Pancreas (tissue), 10 donors: ENCODE measurements around the gene LRP6. TPM values are rescaled to one million over a fixed set of nuclear protein-coding genes. Genes with fewer than 3 reads are reported as not detected.
"Not testable (repeated sequence)": the region's sequence is repeated elsewhere in the genome, so short reads cannot be mapped to it uniquely, and the experiment has no call there.

Experiments
- ATAC-seq, 4 donors: fragments of 200-7000 bp; cut with Tn5 transposase; one replicate each; pipeline versions ENCODE4 v1.8.0 to v1.9.1; 2020; ENCODE audit warnings: mild to moderate bottlenecking in 4 of 4, moderate library complexity in 4 of 4
- DNase-seq, 6 donors: peaks; one replicate each; pipeline ENCODE4 v3.0.0-alpha.2; 2020
- FAIRE-seq: peaks from 2 replicates; lab custom pipeline; 2012; peaks lifted over from hg19 to GRCh38; lab: Jason Lieb, UNC
- H3K27ac ChIP-seq, 4 donors: fragments of 200-600 bp; sonication (generic); 1 replicate in 3 of 4; 2 replicates in 1 of 4; pipeline versions ENCODE4 v1.5.0 to v1.8.0; 2020
- H3K27me3 ChIP-seq, 4 donors: fragments of 200-600 bp; one replicate each; pipeline ENCODE4 v1.8.0; 2021
- H3K36me3 ChIP-seq, 3 donors: fragments of 200-600 bp; sonication (generic) in 1 of 3; one replicate each; pipeline versions ENCODE4 v1.5.0 to v1.8.0; 2020 to 2021
- H3K4me1 ChIP-seq, 3 donors: fragments of 200-600 bp; one replicate each; pipeline ENCODE4 v1.8.0; 2021
- H3K4me3 ChIP-seq, 4 donors: fragments of 200-600 bp; sonication (generic) in 2 of 4; one replicate each; pipeline versions ENCODE4 v1.5.0 to v1.8.0; 2020 to 2021
- H3K9me3 ChIP-seq, 4 donors: fragments of 200-600 bp; one replicate each; pipeline ENCODE4 v1.8.0; 2021
- WGBS, 2 donors: extraction: QIAGEN DNeasy Blood & Tissue Kit; methylation state at CpG; one replicate each; pipeline ENCODE4 v1.1.7; 2013; 5-methylcytosine and 5-hydroxymethylcytosine counted together
- intact Hi-C, 3 donors: fragments of 100-400 bp; cut with DNase I; formaldehyde crosslinking; loops; one replicate each; pipeline versions ENCODE4 v1.11.1 to v1.14.2; 2022
- polyA plus RNA-seq, 2 donors: library from polyadenylated mRNA; stranded (reverse); fragments of 200-250 nt; gene quantifications; one replicate each; pipeline ENCODE4 v1.2.3, GENCODE V29; 2013
- total RNA-seq, 6 donors: library from RNA; stranded (reverse); fragmentation: NEBNext Ultra II Directional in 4 of 6; extraction: Animal tissue kit (Norgen Biotek cat#: 25700) in 4 of 6; gene quantifications; one replicate each; pipeline versions ENCODE4 v1.2.1 to v1.2.4, GENCODE V29; 2021 to 2023
- TF ChIP-seq, protein P1 (sequence below), 4 donors: fragments of 200-600 bp; sonication (generic) in 3 of 4; IDR thresholded peaks; one replicate each; pipeline versions ENCODE4 v1.5.0 to v1.8.0; 2021; ENCODE audit warnings: antibody characterized with exemption in 4 of 4
- donor health status: healthy with polysubstance abuse.
- donor health status: DM: no; HTN: no; CAD: no; lungs with moderate emphysema.
- donor health status: DM: no; HTN: no; CAD: no.
- donor health status: control.
- donor health status: control.
- donor health status: Bipolar disorder and iron deficiency.
- donor health status: DM: yes; HTN: yes; CAD: no.
- donor health status: DM: no; HTN: no; CAD: no.
- donor health status: DM: no; HTN: no; CAD: no.
- donor health status: DM: yes; HTN: yes; CAD: no.

The LRP6 gene
- total and polyA plus RNA-seq, 8 donors: 6.1 to 28.3 (median 21.2) TPM

DNA sequence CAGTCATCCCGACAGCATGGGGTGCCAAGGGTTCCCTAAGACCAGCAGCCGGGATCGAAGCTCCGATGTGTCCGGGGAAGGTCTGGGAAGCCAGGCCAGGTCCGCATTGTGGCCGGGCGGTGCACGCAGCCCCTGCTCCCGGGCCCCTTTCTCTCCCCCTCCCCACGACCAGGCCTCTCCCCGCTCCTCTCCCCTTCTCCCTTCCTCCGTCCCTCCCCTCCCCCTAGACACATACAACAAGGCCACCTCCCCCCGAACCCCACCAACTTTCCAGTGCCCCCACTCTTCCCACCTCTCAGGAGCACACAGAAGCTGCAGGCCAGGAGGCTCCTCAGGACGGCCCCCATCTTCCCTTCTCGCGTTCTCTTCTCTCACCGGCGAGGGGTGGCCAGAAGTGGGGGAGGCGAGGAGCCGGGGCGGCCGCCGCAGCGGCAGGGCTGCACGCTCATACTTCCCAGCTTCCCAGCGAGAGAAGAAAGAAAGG, 413 bp downstream of the LRP6 start:
- Histone ChIP-seq H3K9me3 (no peaks in the 10 kb centered on the region), H3K27ac (peak overlapping the region; percentile 95 to 99 (median 98)), H3K27me3 (no peaks in the 10 kb centered on the region), H3K4me1 (peaks cover 0 to 16% (median 8%) of the 10 kb centered on the region in 3 donors), H3K36me3 (no peaks in the 10 kb centered on the region), H3K4me3 (peak overlapping the region; percentile 60 to 70 (median 66))
- peak; percentile 18 to 34 (median 26) for ATAC-seq
- intact Hi-C loops: no loop called here
- FAIRE-seq: no peak
- DNase-seq: peak in 1 of 6 donors; percentile 68
- TF ChIP-seq, protein P1, sequence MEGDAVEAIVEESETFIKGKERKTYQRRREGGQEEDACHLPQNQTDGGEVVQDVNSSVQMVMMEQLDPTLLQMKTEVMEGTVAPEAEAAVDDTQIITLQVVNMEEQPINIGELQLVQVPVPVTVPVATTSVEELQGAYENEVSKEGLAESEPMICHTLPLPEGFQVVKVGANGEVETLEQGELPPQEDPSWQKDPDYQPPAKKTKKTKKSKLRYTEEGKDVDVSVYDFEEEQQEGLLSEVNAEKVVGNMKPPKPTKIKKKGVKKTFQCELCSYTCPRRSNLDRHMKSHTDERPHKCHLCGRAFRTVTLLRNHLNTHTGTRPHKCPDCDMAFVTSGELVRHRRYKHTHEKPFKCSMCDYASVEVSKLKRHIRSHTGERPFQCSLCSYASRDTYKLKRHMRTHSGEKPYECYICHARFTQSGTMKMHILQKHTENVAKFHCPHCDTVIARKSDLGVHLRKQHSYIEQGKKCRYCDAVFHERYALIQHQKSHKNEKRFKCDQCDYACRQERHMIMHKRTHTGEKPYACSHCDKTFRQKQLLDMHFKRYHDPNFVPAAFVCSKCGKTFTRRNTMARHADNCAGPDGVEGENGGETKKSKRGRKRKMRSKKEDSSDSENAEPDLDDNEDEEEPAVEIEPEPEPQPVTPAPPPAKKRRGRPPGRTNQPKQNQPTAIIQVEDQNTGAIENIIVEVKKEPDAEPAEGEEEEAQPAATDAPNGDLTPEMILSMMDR (IDR thresholded peaks at IDR 0.05): no peak
- WGBS, 2 donors: 0% methylated on average over 14 to 27 of the region's 27 CpGs

DNA sequence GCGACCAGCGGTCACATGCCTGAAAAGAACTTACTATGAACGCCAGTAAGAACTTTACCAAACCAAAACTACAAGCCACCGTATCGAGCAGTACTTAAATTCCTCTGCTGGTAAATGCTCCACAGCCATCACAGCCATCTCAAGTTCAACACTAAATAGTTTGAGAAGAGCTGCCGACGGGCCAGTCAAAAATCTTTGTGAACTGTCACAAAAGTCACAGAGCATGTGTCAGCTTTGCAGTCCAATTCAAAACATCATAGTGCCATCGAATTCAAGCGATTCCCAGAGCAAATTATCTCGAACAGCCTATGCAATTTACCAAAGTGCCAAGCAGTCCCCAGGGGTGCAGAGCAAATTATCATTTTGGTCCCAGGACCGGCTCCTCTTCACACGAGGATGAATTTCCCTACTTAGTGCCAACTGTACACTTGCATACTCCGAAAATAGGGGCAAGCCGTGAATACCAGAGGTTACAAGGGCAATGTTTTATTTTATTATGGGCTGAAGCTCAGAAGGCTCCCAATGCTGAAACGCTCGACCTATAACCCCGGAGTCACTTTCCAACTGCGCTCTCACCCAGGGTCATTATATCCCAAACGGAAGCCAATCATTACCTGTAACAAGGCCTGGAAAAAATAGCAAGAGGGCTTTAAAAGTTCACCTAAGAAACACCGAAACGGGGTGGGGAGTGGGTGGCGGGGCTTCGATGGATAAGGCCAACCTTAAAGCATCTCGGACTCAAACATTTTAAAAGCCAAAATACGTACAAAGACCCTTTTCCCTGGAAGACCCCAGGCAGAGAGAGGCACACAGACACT, 1.1 kb downstream of the LRP6 start:
- DNase-seq (peak in 1 of 6 donors; percentile 22), FAIRE-seq (no peak), ATAC-seq (peak in 3 of 4 donors; percentile 5 to 12 (median 12))
- 0 to 1% methylated on average over 25 of the region's 25 CpGs for WGBS, 2 donors
- Histone ChIP-seq H3K27ac (peak overlapping the region; percentile 95 to 99 (median 98)), H3K4me3 (peak overlapping the region; percentile 60 to 70 (median 66)), H3K9me3 (no peaks in the 10 kb centered on the region), H3K4me1 (peaks cover 0 to 16% (median 8%) of the 10 kb centered on the region in 3 donors), H3K27me3 (no peaks in the 10 kb centered on the region), H3K36me3 (no peaks in the 10 kb centered on the region)
- TF ChIP-seq, protein P1 (IDR thresholded peaks at IDR 0.05): no peak
- intact Hi-C loops: no loop called here

DNA sequence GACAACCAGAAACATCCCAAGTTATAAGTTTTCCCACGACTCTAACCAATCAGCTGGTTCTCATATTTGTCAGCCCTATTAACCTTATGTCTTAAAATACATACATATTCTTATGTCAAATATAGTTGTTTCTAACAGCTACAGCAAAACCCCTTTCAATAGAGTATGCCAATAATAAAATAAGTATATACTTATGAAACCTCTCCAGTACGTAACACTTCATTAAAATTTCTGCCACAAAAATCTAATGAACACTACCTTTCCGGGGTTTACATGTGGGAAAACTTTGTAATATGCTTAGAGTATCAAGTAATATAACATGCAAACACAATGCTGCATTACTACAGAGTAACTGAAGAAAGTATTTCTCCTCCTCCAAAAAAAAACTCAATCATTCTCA, 1.8 kb downstream of the LRP6 start:
- no peaks in the 10 kb centered on the region for H3K27me3 ChIP-seq
- FAIRE-seq: no peak
- H3K27ac ChIP-seq: peak overlapping the region in 2 of 4 donors; percentile 99
- no peak for ATAC-seq
- H3K36me3 ChIP-seq: no peaks in the 10 kb centered on the region
- DNase-seq: no peak
- H3K4me1 ChIP-seq: peaks cover 0 to 16% (median 8%) of the 10 kb centered on the region in 3 donors
- intact Hi-C loops: no loop called here
- H3K9me3 ChIP-seq: no peaks in the 10 kb centered on the region
- TF ChIP-seq, protein P1 (IDR thresholded peaks at IDR 0.05): no peak
- H3K4me3 ChIP-seq: peak overlapping the region in 3 of 4 donors; percentile 60 to 70 (median 67)
- WGBS, 2 donors: 14 to 19% methylated on average over 3 of the region's 3 CpGs

DNA sequence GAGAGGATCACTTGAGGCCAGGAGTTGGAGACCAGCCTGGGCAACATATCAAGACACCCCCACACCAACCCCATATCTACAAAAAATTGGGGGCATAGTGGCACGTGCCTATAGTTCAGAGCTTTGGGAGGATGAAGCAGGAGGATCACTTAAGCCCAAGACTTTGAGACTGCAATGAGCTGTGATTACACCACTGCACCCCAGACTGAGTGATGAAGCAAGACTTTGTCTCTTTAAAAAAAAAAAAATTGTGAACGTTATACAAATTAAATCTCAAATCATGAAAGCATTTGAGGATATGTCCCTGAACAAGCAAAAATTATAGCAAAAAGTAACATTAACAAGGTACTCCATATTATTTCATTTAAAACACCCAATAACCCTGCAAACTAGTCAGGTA, 2.9 kb downstream of the LRP6 start:
- no peak overlapping the region for H3K27ac ChIP-seq
- TF ChIP-seq, protein P1 (IDR thresholded peaks at IDR 0.05): no peak
- H3K4me3 ChIP-seq: peak overlapping the region in 1 of 4 donors; percentile 67
- FAIRE-seq (no peak), DNase-seq (no peak), ATAC-seq (no peak)
- H3K36me3 ChIP-seq: no peaks in the 10 kb centered on the region
- no peaks in the 10 kb centered on the region for H3K9me3 ChIP-seq
- 19 to 30% methylated on average over 2 of the region's 2 CpGs for WGBS, 2 donors
- no peaks in the 10 kb centered on the region for H3K27me3 ChIP-seq
- H3K4me1 ChIP-seq: peaks cover 0 to 16% (median 8%) of the 10 kb centered on the region in 3 donors
- intact Hi-C loops: no loop called here

DNA sequence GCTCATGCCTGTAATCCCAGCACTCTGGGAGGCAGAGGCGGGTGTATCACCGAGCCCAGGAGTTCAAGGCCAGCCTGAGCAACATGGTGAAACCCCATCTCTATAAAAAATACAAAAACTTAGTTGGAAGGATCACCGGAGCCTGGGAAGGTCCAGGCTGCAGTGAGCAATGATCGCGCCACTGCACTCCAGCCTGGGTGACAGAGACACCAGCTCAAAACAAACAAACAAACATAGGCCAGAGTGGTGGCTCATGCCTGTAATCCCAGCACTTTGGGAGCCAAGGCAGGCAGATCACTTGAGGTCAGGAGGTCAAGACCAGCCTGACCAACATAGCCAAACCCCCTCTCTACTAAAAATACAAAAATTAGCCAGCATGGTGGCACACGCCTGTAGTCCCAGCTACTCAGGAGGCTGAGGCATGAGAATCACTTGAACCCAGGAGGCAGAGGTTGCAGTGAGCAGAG, 10.5 kb downstream of the LRP6 start:
- WGBS, 2 donors: 80 to 83% methylated on average over 6 of the region's 6 CpGs
- not testable (repeated sequence) for FAIRE-seq

More for the DNA sequence above, 10.5 kb downstream of the LRP6 start:
- H3K4me3 ChIP-seq, ATAC-seq, H3K4me1 ChIP-seq, intact Hi-C loops, H3K36me3 ChIP-seq, H3K9me3 ChIP-seq, H3K27ac ChIP-seq, H3K27me3 ChIP-seq, DNase-seq: not testable (repeated sequence)
